HepG2 (cell line): Measurements from ENCODE around the gene ZNF574. TPM values are rescaled to one million over a fixed set of nuclear protein-coding genes. Genes with fewer than 3 reads are reported as not detected.

Experiments
- ATAC-seq: fragments of 200-7000 bp; cut with Tn5 transposase; 3 replicates; pipeline ENCODE4 v1.9.1; 2020; ENCODE audit warnings: mild to moderate bottlenecking, moderate library complexity
- BruUV-seq: library from RNA; stranded (reverse); fragments of 400-500 nt; replicated peaks from 2 replicates; lab custom pipeline; 2021; lab: Mats Ljungman, UMichigan
- CTCF ChIA-PET: fragments of 300-600 bp; formaldehyde crosslinking; extraction: SDS; loops from one replicate; lab custom pipeline; 2021; ENCODE audit warnings: low total read pairs, inconsistent platforms, low intra/inter-chr PET ratio; lab: Yijun Ruan, JAX
- POLR2A ChIA-PET: fragments of 350-600 bp; sonication (Branson Sonifier 250); formaldehyde crosslinking; loops from one replicate; lab custom pipeline; 2020; ENCODE audit warnings: antibody characterized with exemption, inconsistent platforms; lab: Yijun Ruan, JAX
- DNase-seq: peaks from one replicate; pipeline ENCODE4 v3.0.0-alpha.2; 2015; ENCODE audit warnings: low spot score
- FAIRE-seq: peaks from 3 replicates; lab custom pipeline; 2011; peaks lifted over from hg19 to GRCh38; lab: Jason Lieb, UNC
- H2AFZ ChIP-seq: one replicate; pipeline ENCODE4 v1.6.1; 2011; ENCODE audit warnings: low read length, inconsistent platforms
- H3K27ac ChIP-seq: fragments of 300-600 bp; 3 replicates; pipeline ENCODE4 v1.8.0; 2011; ENCODE audit warnings: mixed run types, mild to moderate bottlenecking, mixed read lengths, low read length, inconsistent platforms; ENCODE audit not compliant: insufficient read depth; ENCODE audit errors: extremely low read length
- H3K27me3 ChIP-seq, 2 experiments: fragments of 200-600 bp in 1 of 2; 2 replicates in 1 of 2; 3 replicates in 1 of 2; pipeline versions ENCODE4 v1.6.0 to v1.8.0; 2011; ENCODE audit warnings: low read length in 2 of 2, mild to moderate bottlenecking in 2 of 2, moderate library complexity in 2 of 2, inconsistent platforms in 1 of 2; ENCODE audit not compliant: insufficient read depth in 2 of 2, control insufficient read depth in 1 of 2
- H3K36me3 ChIP-seq, 2 experiments: fragments of 200-600 bp in 1 of 2; replicated peaks in 1 of 2; 2 replicates in 1 of 2; 3 replicates in 1 of 2; pipeline versions ENCODE4 v1.5.1 to v1.8.0; 2011; ENCODE audit warnings: low read length in 2 of 2, inconsistent platforms in 1 of 2; ENCODE audit not compliant: insufficient read depth in 2 of 2, control insufficient read depth in 1 of 2
- H3K4me1 ChIP-seq: 2 replicates; pipeline ENCODE4 v1.5.1; 2012; ENCODE audit warnings: low read length, inconsistent platforms; ENCODE audit not compliant: insufficient read depth
- H3K4me2 ChIP-seq: 2 replicates; pipeline ENCODE4 v1.6.0; 2011; ENCODE audit warnings: low read depth, low read length, inconsistent platforms
- H3K4me3 ChIP-seq, 3 experiments: fragments of 200-600 bp in 1 of 3; sonication (generic), shearing (Covaris generic) in 1 of 3; replicated peaks in 1 of 3; 2 replicates each; pipeline ENCODE4 v1.5.1; 2011 to 2016; ENCODE audit warnings: low read length in 3 of 3, inconsistent platforms in 2 of 3, low read depth in 2 of 3, mild to moderate bottlenecking in 2 of 3, control low read depth in 1 of 3, mixed read lengths in 1 of 3; ENCODE audit not compliant: insufficient read depth in 1 of 3
- H3K79me2 ChIP-seq: one replicate; pipeline ENCODE4 v1.6.1; 2011; ENCODE audit warnings: low read length, inconsistent platforms; ENCODE audit not compliant: insufficient read depth
- H3K9ac ChIP-seq: 2 replicates; pipeline ENCODE4 v1.6.0; 2011; ENCODE audit warnings: mild to moderate bottlenecking, low read depth, low read length, inconsistent platforms; ENCODE audit not compliant: insufficient read depth
- H3K9me3 ChIP-seq: 2 replicates; pipeline ENCODE4 v1.5.1; 2012; ENCODE audit warnings: mild to moderate bottlenecking, low read length
- H4K20me1 ChIP-seq: 2 replicates; pipeline ENCODE4 v1.6.0; 2011; ENCODE audit warnings: inconsistent platforms, mild to moderate bottlenecking, low read length, moderate library complexity; ENCODE audit not compliant: insufficient read depth
- CBX2 ChIP-seq, 2 experiments: fragments of 200-600 bp in 1 of 2; sonication (generic); formaldehyde crosslinking in 1 of 2; IDR thresholded peaks; 2 replicates each; pipeline versions ENCODE4 v1.7.0 to v1.8.1; 2018 to 2022; ENCODE audit warnings: low read depth in 2 of 2, low read length in 1 of 2, mild to moderate bottlenecking in 1 of 2, missing genetic modification reagents in 1 of 2
- HDAC2 ChIP-seq: sonication (generic); formaldehyde crosslinking; IDR thresholded peaks from 2 replicates; pipeline ENCODE4 v1.4.0; 2020; ENCODE audit warnings: missing genetic modification reagents
- NPAS2 ChIP-seq: sonication (generic); formaldehyde crosslinking; IDR thresholded peaks from 2 replicates; pipeline ENCODE4 v1.8.0; 2022; ENCODE audit warnings: mild to moderate bottlenecking, missing genetic modification reagents, borderline replicate concordance
- PHF8 ChIP-seq: sonication (generic); formaldehyde crosslinking; IDR thresholded peaks from 2 replicates; pipeline ENCODE4 v1.5.0; 2020; ENCODE audit warnings: missing genetic modification reagents
- SOX5 ChIP-seq: IDR thresholded peaks from 2 replicates; pipeline ENCODE4 v1.6.1; 2016; ENCODE audit warnings: borderline replicate concordance
- ZBTB20 ChIP-seq: sonication (generic); formaldehyde crosslinking; IDR thresholded peaks from 2 replicates; pipeline ENCODE4 v1.8.1; 2023; ENCODE audit warnings: missing genetic modification reagents, low read depth, mild to moderate bottlenecking, borderline replicate concordance
- ZBTB42 ChIP-seq: sonication (generic); formaldehyde crosslinking; IDR thresholded peaks from 2 replicates; pipeline ENCODE4 v1.5.0; 2020; ENCODE audit warnings: mild to moderate bottlenecking, missing genetic modification reagents
- ZFP82 ChIP-seq: sonication (generic); formaldehyde crosslinking; IDR thresholded peaks from 2 replicates; pipeline ENCODE4 v1.5.1; 2020; ENCODE audit warnings: mild to moderate bottlenecking, missing genetic modification reagents, borderline replicate concordance
- ZNF256 ChIP-seq: sonication (generic); formaldehyde crosslinking; conservative IDR thresholded peaks from 2 replicates; pipeline ENCODE4 v1.4.0; 2020; ENCODE audit warnings: missing genetic modification reagents
- ZNF598 ChIP-seq: sonication (generic); formaldehyde crosslinking; IDR thresholded peaks from 2 replicates; pipeline ENCODE4 v1.5.1; 2020; ENCODE audit warnings: mild to moderate bottlenecking, missing genetic modification reagents, borderline replicate concordance
- WGBS: methylation state at CpG from one replicate; pipeline ENCODE4 v1.1.6; 2017; ENCODE audit warnings: low lambda C conversion rate; 5-methylcytosine and 5-hydroxymethylcytosine counted together
- in situ Hi-C: cut with HindIII; loops from 2 replicates; pipeline ENCODE4 v1.10.0; 2017; ENCODE audit warnings: low pct_unique_long_range_greater_than_20kb; ENCODE audit not compliant: extremely low pct_ligation_motif_present
- intact Hi-C: fragments of 100-400 bp; cut with micrococcal nuclease; formaldehyde crosslinking; loops from one replicate; pipeline ENCODE4 v1.10.0; 2022; ENCODE audit not compliant: unreplicated experiment
- polyA plus RNA-seq, 8 experiments: library from polyadenylated mRNA; depleted of rRNA in 3 of 8; stranded (reverse) in 7 of 8; unstranded in 1 of 8; fragments of >200 nt; fragmentation: Illumina TruSeq in 4 of 8; extraction: Trizol in 4 of 8; gene quantifications; 2 replicates each; pipeline versions ENCODE4 v1.2.1 to v1.2.3, GENCODE V29; 2011 to 2016; ENCODE audit warnings: low read depth in 4 of 8, missing spikeins in 1 of 8, mixed read lengths in 1 of 8; ENCODE audit not compliant: insufficient read depth in 1 of 8
- total RNA-seq, 5 experiments: library from RNA; depleted of rRNA; stranded (reverse); fragments of >200 nt; fragmentation: Illumina TruSeq; extraction: Trizol; gene quantifications; 2 replicates each; pipeline ENCODE4 v1.2.3, GENCODE V29; 2016; ENCODE audit warnings: low read depth in 1 of 5
- TF ChIP-seq, protein P1 (sequence below): sonication (generic); formaldehyde crosslinking; IDR thresholded peaks from 2 replicates; pipeline ENCODE4 v1.4.0; 2020; ENCODE audit warnings: missing genetic modification reagents, borderline replicate concordance
- TF ChIP-seq, protein P2 (sequence below): IDR thresholded peaks from 2 replicates; pipeline ENCODE4 v1.6.1; 2016; ENCODE audit warnings: missing genetic modification reagents, missing compliant biosample characterization
- TF ChIP-seq, protein P3 (sequence below): sonication (generic); formaldehyde crosslinking; IDR thresholded peaks from 2 replicates; pipeline ENCODE4 v1.5.0; 2020; ENCODE audit warnings: missing genetic modification reagents

The ZNF574 gene
- total and polyA plus RNA-seq, 2 of the 13 experiments (the other 11 are each of a cell fraction or from before 2014, with no cell fraction given) = 7.7 to 7.9 TPM

DNA sequence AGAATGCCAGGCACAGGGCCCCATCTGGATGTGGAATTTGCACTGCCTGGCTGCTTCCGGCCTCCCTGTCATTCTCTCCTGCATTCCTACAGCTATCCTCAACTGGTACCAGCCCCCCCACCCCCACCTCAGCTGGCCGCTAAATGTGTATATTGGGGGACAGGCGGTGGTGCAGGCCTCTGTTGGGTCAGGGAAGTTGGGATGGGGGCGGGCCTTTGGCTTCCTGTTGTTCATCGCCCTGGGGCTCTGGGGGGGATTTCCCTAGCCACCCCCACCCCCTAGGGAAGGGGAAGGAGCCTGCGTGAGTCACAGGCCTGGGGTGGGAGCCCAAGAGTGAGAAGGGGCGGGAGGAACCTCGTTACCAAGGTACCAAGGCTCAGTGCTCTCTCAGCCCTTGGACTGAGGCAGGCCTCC is 45.7 kb downstream of the ZNF574 start:
- Histone ChIP-seq H3K79me2 (no peaks in the 10 kb centered on the region), H3K9ac (no peak overlapping the region), H4K20me1 (no peaks in the 10 kb centered on the region), H3K27ac (no peak overlapping the region), H3K27me3 (peaks cover 1 to 19% of the 10 kb centered on the region in 2 experiments; a peak in 4 of 5 replicates), H3K4me2 (peak overlapping the region; percentile 7; the same call in 1 of the 2 replicates), H2AFZ (no peak overlapping the region), H3K4me3 (no peak overlapping the region), H3K4me1 (peaks cover 9% of the 10 kb centered on the region), H3K9me3 (no peaks in the 10 kb centered on the region), H3K36me3 (no peaks in the 10 kb centered on the region)
- DNase-seq (no peak), FAIRE-seq (no peak), ATAC-seq (no peak)
- in situ Hi-C loops (no loop called here), intact Hi-C loops (no loop called here)
- TF ChIP-seq CBX2 (IDR thresholded peaks at IDR 0.05; ENCODE audit: low read depth, low read length) (no peak), CBX2 (CRISPR knock-in tag; IDR thresholded peaks at IDR 0.05; ENCODE audit: low read depth) (no peak), ZNF598 (CRISPR knock-in tag) (no peak), PHF8 (CRISPR knock-in tag) (no peak), NPAS2 (CRISPR knock-in tag) (no peak)
- POLR2A ChIA-PET = no interaction called here
- no TSS peak for BruUV-seq
- CTCF ChIA-PET = no interaction called here
- 0% methylated on average over 4 of the region's 8 CpGs for WGBS

DNA sequence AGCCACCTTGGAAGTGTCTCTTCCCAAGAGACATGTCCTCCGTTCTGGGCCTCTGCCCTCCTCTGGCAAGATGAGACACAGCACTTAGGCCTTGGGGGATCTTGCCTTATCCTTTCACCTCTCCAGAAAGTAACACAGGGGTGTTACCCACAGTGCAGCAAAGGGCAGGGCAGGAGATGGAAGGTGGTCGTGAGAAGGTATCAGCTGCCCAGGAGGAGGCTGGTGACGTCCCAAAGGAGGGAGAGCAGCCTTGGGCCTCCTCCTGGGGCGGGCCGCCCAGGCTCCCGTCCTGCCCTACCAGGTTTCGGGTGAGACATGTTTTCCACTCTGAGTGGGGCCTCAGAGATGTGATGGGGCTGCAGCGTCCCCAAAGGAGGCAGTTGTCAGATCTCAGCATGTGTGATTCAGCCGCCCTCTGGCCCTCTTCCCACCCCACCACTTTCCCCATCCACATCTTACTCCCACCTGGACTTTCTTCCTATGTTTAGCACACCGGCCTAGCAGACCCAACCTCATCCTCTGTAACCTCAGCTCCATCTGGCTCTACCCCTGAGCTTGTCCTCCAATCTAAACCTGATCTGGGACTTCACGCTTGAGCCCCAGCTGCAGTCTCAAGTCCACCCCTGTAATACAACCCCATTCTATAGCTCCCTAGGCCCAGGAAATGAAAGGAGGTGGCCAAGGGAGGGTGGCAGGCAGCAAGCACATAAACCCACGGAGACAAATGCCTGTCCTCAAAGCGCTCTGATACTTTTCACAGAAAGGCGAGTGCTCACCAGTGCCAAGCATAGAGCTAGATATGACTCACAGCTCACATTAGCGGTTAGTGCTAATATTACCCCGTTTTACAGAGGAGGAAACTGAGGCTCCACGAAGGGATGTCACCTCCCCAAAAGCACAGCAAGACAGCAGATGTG is 47.0 kb downstream of the ZNF574 start:
- WGBS = 10% methylated on average over 10 of the region's 17 CpGs
- intact Hi-C loops (no loop called here), in situ Hi-C loops (no loop called here)
- no peak overlapping the region for H2AFZ ChIP-seq
- H4K20me1 ChIP-seq = no peaks in the 10 kb centered on the region
- H3K36me3 ChIP-seq = no peaks in the 10 kb centered on the region
- H3K4me2 ChIP-seq = no peak overlapping the region
- H3K4me1 ChIP-seq = peaks cover 9% of the 10 kb centered on the region
- no peak overlapping the region for H3K9ac ChIP-seq
- H3K9me3 ChIP-seq = no peaks in the 10 kb centered on the region
- DNase-seq (no peak), FAIRE-seq (no peak), ATAC-seq (no peak)
- peaks cover 1 to 24% of the 10 kb centered on the region in 2 experiments; a peak in 4 of 5 replicates for H3K27me3 ChIP-seq
- CTCF ChIA-PET = no interaction called here
- H3K4me3 ChIP-seq = no peak overlapping the region
- H3K79me2 ChIP-seq = no peaks in the 10 kb centered on the region
- no TSS peak for BruUV-seq
- no peak overlapping the region for H3K27ac ChIP-seq
- POLR2A ChIA-PET = no interaction called here
- TF ChIP-seq, protein P1, sequence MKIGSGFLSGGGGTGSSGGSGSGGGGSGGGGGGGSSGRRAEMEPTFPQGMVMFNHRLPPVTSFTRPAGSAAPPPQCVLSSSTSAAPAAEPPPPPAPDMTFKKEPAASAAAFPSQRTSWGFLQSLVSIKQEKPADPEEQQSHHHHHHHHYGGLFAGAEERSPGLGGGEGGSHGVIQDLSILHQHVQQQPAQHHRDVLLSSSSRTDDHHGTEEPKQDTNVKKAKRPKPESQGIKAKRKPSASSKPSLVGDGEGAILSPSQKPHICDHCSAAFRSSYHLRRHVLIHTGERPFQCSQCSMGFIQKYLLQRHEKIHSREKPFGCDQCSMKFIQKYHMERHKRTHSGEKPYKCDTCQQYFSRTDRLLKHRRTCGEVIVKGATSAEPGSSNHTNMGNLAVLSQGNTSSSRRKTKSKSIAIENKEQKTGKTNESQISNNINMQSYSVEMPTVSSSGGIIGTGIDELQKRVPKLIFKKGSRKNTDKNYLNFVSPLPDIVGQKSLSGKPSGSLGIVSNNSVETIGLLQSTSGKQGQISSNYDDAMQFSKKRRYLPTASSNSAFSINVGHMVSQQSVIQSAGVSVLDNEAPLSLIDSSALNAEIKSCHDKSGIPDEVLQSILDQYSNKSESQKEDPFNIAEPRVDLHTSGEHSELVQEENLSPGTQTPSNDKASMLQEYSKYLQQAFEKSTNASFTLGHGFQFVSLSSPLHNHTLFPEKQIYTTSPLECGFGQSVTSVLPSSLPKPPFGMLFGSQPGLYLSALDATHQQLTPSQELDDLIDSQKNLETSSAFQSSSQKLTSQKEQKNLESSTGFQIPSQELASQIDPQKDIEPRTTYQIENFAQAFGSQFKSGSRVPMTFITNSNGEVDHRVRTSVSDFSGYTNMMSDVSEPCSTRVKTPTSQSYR (CRISPR knock-in tag) = no peak
- no peak for TF ChIP-seq ZNF256 (CRISPR knock-in tag)
- no peak for TF ChIP-seq ZBTB20 (CRISPR knock-in tag)
- TF ChIP-seq ZFP82 (CRISPR knock-in tag) = no peak
- no peak for TF ChIP-seq HDAC2 (CRISPR knock-in tag)
- TF ChIP-seq, protein P2, sequence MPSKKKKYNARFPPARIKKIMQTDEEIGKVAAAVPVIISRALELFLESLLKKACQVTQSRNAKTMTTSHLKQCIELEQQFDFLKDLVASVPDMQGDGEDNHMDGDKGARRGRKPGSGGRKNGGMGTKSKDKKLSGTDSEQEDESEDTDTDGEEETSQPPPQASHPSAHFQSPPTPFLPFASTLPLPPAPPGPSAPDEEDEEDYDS (CRISPR knock-in tag) = no peak
- no peak for TF ChIP-seq ZBTB42
- TF ChIP-seq SOX5 (CRISPR knock-in tag) = no peak
- TF ChIP-seq, protein P3, sequence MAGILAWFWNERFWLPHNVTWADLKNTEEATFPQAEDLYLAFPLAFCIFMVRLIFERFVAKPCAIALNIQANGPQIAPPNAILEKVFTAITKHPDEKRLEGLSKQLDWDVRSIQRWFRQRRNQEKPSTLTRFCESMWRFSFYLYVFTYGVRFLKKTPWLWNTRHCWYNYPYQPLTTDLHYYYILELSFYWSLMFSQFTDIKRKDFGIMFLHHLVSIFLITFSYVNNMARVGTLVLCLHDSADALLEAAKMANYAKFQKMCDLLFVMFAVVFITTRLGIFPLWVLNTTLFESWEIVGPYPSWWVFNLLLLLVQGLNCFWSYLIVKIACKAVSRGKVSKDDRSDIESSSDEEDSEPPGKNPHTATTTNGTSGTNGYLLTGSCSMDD = no peak
